HCT116 (cell line): ENCODE measurements around the gene RNF39.

Experiments used
- FOSL1 ChIP-seq: IDR thresholded peaks from 2 replicates; pipeline ENCODE4 v1.6.1; 2012; ENCODE audit warnings: low read depth
- POLR2A ChIP-seq: IDR thresholded peaks from 2 replicates; pipeline ENCODE4 v1.7.0; 2011; ENCODE audit warnings: borderline replicate concordance; ENCODE audit not compliant: insufficient read depth, insufficient read length; ENCODE audit errors: extremely low read depth
- SIN3A ChIP-seq: IDR thresholded peaks from 2 replicates; pipeline ENCODE4 v1.6.1; 2012; ENCODE audit warnings: low read depth
- YY1 ChIP-seq: IDR thresholded peaks from 2 replicates; pipeline ENCODE4 v1.6.1; 2011; ENCODE audit warnings: low read length, low read depth, moderate library complexity, mild to moderate bottlenecking; ENCODE audit not compliant: insufficient replicate concordance; ENCODE audit errors: extremely low read depth
- TF ChIP-seq, protein P1 (sequence below): IDR thresholded peaks from 2 replicates; pipeline ENCODE4 v1.6.1; 2012; ENCODE audit warnings: low read depth
- TF ChIP-seq, protein P2 (sequence below), 3 experiments: fragments of 200-600 bp in 1 of 3; sonication (generic) in 1 of 3; IDR thresholded peaks in 2 of 3; conservative IDR thresholded peaks in 1 of 3; 2 replicates each; pipeline ENCODE4 v1.5.1; 2012 to 2017; ENCODE audit warnings: low read depth in 2 of 3, low read length in 2 of 3, antibody characterized with exemption in 1 of 3, borderline replicate concordance in 1 of 3, control low read depth in 1 of 3, mild to moderate bottlenecking in 1 of 3, mixed read lengths in 1 of 3, mixed run types in 1 of 3, moderate library complexity in 1 of 3; ENCODE audit not compliant: insufficient read depth in 1 of 3

DNA sequence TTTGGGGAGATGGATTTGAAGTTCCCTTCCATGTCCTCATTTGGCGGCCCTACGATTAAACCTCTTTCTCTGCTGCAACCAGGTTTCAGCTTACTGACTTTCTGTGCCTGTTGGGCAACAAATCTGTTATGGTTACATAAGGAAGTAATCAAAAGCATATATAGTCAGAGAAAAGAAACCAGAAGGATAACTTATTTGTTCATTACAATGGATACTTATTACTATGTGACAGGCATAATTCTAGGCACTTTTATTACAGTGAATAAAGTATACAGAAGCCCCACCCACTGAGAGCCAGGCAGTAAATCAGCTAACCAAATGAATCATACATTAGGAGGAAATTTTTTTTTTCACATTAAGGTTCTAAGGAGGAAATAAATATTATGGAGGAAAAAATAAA, 46.9 kb upstream of the RNF39 start:
- TF ChIP-seq, protein P1, sequence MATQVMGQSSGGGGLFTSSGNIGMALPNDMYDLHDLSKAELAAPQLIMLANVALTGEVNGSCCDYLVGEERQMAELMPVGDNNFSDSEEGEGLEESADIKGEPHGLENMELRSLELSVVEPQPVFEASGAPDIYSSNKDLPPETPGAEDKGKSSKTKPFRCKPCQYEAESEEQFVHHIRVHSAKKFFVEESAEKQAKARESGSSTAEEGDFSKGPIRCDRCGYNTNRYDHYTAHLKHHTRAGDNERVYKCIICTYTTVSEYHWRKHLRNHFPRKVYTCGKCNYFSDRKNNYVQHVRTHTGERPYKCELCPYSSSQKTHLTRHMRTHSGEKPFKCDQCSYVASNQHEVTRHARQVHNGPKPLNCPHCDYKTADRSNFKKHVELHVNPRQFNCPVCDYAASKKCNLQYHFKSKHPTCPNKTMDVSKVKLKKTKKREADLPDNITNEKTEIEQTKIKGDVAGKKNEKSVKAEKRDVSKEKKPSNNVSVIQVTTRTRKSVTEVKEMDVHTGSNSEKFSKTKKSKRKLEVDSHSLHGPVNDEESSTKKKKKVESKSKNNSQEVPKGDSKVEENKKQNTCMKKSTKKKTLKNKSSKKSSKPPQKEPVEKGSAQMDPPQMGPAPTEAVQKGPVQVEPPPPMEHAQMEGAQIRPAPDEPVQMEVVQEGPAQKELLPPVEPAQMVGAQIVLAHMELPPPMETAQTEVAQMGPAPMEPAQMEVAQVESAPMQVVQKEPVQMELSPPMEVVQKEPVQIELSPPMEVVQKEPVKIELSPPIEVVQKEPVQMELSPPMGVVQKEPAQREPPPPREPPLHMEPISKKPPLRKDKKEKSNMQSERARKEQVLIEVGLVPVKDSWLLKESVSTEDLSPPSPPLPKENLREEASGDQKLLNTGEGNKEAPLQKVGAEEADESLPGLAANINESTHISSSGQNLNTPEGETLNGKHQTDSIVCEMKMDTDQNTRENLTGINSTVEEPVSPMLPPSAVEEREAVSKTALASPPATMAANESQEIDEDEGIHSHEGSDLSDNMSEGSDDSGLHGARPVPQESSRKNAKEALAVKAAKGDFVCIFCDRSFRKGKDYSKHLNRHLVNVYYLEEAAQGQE = no peak
- TF ChIP-seq POLR2A (no peak), YY1 (no peak), SIN3A (no peak), FOSL1 (no peak; the same call in 1 of the 2 replicates)
- TF ChIP-seq, protein P2, sequence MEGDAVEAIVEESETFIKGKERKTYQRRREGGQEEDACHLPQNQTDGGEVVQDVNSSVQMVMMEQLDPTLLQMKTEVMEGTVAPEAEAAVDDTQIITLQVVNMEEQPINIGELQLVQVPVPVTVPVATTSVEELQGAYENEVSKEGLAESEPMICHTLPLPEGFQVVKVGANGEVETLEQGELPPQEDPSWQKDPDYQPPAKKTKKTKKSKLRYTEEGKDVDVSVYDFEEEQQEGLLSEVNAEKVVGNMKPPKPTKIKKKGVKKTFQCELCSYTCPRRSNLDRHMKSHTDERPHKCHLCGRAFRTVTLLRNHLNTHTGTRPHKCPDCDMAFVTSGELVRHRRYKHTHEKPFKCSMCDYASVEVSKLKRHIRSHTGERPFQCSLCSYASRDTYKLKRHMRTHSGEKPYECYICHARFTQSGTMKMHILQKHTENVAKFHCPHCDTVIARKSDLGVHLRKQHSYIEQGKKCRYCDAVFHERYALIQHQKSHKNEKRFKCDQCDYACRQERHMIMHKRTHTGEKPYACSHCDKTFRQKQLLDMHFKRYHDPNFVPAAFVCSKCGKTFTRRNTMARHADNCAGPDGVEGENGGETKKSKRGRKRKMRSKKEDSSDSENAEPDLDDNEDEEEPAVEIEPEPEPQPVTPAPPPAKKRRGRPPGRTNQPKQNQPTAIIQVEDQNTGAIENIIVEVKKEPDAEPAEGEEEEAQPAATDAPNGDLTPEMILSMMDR (IDR thresholded peaks at IDR 0.05 in 2 of 3, conservative IDR thresholded peaks at IDR 0.05 in 1 of 3; ENCODE audit: borderline replicate concordance in 1 of 3, insufficient read depth in 1 of 3, low read depth in 2 of 3, low read length in 2 of 3) = no peak
